ACC112 (cell line): ENCODE data around the gene TRAP1.

Experiments used
- H2AFZ ChIP-seq: fragments of 200-600 bp; sonication (generic); one replicate; pipeline ENCODE4 v1.6.0; 2017; ENCODE audit warnings: antibody characterized with exemption, low read length; ENCODE audit not compliant: unreplicated experiment
- H3K27ac ChIP-seq: fragments of 200-600 bp; sonication (generic); 2 replicates; pipeline ENCODE4 v1.5.1; 2014; ENCODE audit warnings: low read depth, mild to moderate bottlenecking, antibody characterized with exemption, low read length, moderate library complexity
- H3K27me3 ChIP-seq: fragments of 200-600 bp; sonication (generic); 2 replicates; pipeline ENCODE4 v1.6.1; 2014; ENCODE audit warnings: mild to moderate bottlenecking, antibody characterized with exemption, low read length, moderate library complexity, mixed read lengths; ENCODE audit not compliant: insufficient read depth
- H3K36me3 ChIP-seq: fragments of 200-600 bp; sonication (generic); 2 replicates; pipeline ENCODE4 v1.6.1; 2016; ENCODE audit warnings: mild to moderate bottlenecking, antibody characterized with exemption, low read length, moderate library complexity, mixed read lengths; ENCODE audit not compliant: insufficient read depth
- H3K4me1 ChIP-seq: fragments of 200-600 bp; sonication (generic); one replicate; pipeline ENCODE4 v1.6.1; 2016; ENCODE audit warnings: low read length, mixed read lengths; ENCODE audit not compliant: insufficient read depth, unreplicated experiment, control insufficient read depth
- H3K4me3 ChIP-seq: fragments of 200-600 bp; sonication (generic); 2 replicates; pipeline ENCODE4 v1.5.1; 2014; ENCODE audit warnings: mild to moderate bottlenecking, low read depth, low read length
- H3K79me2 ChIP-seq: fragments of 200-600 bp; sonication (generic); one replicate; pipeline ENCODE4 v1.6.0; 2016; ENCODE audit warnings: low read length; ENCODE audit not compliant: control insufficient read depth, unreplicated experiment, insufficient read depth

TRAP1 gene

DNA sequence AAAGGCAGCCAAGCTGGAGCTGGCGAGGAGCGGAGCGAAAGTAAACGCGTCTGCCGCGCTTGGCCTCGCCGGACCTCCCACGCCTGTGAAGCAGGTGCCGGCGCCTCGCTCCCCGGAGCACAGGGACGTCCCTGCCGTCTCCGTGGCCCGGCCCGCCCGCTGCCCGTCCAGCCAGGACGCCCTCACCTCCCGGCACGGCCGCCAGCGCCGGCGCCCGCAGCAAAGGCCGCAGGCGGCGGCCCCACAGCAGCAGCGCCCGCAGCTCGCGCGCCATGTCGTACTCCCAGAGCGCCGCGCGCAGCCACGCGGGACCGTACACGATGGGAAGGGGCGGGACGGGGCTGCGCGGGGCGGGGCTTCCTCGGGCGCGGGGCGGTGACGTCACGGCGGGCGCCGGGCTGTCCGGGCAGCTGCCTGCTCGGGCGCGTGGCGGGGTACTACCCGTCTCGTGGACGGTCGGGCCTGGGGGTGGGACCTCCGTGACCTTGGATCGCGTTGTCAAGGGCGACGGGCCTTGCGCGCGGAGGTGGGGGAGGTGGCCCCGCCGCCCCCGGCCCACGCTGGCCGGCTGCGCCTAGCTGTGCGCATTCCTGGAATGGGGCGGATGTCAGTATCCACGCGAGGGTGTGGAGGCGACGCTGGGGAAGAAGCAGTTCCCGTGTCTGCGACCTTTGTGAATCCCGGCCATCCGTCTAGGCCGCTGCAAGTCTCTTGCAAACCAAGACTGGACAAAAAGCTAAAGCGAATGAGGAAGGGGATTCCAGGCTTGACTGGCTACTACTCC, at the start of gene TRAP1:
TRAP1 (minus strand) TSS at position 290 of the 784 bp plus-strand sequence; CDS start at position 274, 16 bp downstream.
- Histone ChIP-seq H3K4me3 (peak within 1 kb of the TSS; percentile 90), H3K27ac (peak within 1 kb of the TSS; percentile 54), H3K27me3 (no peaks in the 10 kb centered on the region), H3K36me3 (no peaks in the 10 kb centered on the region), H3K79me2 (peaks cover 42% of the 10 kb centered on the region), H3K4me1 (peaks cover 10% of the 10 kb centered on the region), H2AFZ (peak within 1 kb of the TSS; percentile 88)

DNA sequence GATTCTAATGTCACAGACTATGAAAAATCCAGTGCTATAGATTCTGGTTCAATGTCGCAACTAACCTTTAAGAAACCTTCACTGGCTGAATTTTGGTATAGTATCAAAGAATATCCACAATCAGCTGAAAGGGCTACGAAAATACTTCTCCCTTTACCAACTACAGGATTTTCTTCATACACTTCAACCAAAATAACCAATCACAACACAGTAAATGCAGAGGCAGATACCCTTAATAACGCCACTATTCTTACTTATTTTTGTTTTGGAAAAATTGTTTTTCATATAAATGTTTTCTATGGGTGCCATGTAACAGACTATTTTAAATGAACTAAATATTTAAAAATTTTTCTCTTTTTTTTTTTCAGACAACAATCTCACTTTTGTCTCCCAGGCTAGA, 48.9 kb upstream of the TRAP1 start:
- H3K4me1 ChIP-seq: no peaks in the 10 kb centered on the region
- peaks cover 3% of the 10 kb centered on the region for H3K79me2 ChIP-seq
- no peak overlapping the region for H2AFZ ChIP-seq
- no peak overlapping the region for H3K4me3 ChIP-seq
- peaks cover 26% of the 10 kb centered on the region; the same call in 1 of the 2 replicates for H3K36me3 ChIP-seq
- no peak overlapping the region for H3K27ac ChIP-seq
- H3K27me3 ChIP-seq: no peaks in the 10 kb centered on the region

DNA sequence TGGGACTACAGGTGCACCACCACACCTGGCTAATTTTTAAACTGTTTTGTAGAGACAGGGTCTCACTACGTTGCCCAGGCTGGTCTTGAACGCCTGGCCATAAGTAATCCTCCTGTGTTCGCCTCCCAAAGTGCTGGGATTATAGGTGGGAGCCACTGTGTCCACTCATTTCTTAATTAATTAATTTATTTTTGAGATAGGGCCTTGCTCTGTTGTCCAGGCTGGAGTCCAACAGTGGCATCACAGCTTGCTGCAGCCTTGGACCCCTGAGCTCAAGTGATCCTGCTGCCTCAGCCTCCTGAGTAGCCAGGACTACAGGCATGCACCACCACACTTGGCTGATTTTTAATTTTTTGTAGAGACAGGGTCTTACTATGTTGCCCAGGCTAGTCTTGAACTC, 47.1 kb upstream of the TRAP1 start:
- Histone ChIP-seq H3K27ac (no peak overlapping the region), H2AFZ (no peak overlapping the region), H3K27me3 (no peaks in the 10 kb centered on the region), H3K36me3 (peaks cover 24% of the 10 kb centered on the region; the same call in 1 of the 2 replicates), H3K4me3 (no peak overlapping the region), H3K4me1 (no peaks in the 10 kb centered on the region), H3K79me2 (peaks cover 3% of the 10 kb centered on the region)

DNA sequence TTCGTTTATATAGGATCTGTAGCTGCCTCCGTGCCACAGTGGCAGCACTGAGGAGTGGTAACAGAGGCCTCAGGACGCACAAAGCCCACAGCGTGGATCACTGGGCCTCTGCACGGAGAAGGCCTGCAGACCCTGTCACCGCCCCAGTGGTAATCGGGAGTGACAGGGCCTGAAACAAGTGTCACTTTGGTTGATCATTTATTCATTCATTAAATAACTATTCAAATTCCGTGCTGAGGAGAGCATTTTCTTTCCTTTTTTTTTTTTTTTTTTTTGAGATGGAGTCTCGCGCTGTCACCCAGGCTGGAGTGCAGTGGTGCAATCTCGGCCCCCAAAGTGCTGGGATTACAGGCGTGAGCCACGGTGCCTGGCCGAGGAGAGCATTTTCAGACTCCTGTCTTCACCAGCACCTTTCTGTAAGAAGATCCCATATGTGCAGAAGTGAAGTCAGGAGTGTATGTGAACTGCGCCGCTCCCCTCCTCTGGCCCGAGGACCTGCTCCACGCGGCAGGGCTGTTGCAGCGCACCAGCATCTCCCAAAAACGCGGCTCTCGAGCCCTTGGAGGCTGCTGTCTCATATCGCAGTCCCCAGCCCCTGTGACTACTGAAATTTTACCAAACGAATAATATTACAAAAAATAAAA, 44.9 kb upstream of the TRAP1 start:
- H3K27me3 ChIP-seq: no peaks in the 10 kb centered on the region
- H3K4me1 ChIP-seq: no peaks in the 10 kb centered on the region
- H3K4me3 ChIP-seq: no peak overlapping the region
- no peak overlapping the region for H3K27ac ChIP-seq
- no peak overlapping the region for H2AFZ ChIP-seq
- H3K36me3 ChIP-seq: peaks cover 7% of the 10 kb centered on the region
- H3K79me2 ChIP-seq: peaks cover 3% of the 10 kb centered on the region

DNA sequence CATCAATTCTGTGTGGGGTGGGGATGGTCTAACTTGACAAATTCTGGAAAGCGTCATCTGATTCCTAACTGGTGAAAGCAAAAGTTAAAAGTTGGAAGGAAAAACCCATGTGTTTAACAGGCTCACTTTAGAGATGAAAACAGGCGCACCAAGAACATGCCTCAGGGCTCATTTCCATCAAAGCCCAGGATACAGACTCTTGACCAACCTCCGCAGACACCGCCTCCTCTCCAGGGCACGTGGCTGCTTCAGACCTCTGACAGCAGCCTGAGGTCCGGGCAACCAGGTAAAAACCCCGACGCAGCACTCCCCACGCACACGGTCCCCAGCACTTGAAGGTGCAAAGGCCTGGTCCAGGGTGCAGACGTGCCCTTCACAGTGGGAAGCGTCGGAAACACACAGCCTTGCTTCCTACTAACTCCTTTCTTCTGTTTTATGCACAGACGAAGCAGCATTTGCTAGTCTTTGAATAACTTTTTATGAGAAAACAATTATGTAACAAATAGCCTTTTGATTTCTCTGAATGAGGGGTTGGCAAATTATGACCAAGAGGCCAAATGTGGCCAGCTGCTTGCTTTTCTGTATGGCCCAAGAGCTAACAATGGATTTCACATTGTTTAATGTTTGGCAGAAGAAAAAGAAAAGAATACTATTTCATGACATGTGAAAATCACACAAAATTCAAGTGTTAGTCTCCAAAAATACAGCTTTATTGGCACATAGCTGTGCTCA, 44.2 kb upstream of the TRAP1 start:
- peaks cover 3% of the 10 kb centered on the region; the same call in 1 of the 2 replicates for H3K36me3 ChIP-seq
- no peaks in the 10 kb centered on the region for H3K27me3 ChIP-seq
- no peak overlapping the region for H3K27ac ChIP-seq
- no peaks in the 10 kb centered on the region for H3K4me1 ChIP-seq
- no peak overlapping the region for H3K4me3 ChIP-seq
- peaks cover 3% of the 10 kb centered on the region for H3K79me2 ChIP-seq
- H2AFZ ChIP-seq: no peak overlapping the region

DNA sequence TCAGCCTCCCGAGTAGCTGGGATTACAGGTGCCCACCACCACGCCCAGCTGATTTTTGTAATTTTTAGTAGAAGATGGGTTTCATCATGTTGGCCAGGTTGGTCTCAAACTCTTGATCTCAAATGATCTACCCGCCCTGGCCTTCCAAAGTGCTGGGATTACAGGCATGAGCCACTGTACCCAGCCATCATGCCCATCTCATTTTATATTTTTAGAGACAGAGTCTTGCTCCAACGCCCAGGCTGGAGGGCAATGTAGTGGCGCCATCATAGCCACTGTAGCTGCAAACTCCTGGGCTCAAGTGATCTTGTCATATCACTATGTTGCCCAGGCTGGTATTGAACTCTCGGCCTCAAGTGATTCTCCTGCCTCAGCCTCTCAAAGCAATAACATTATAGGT, 43.2 kb upstream of the TRAP1 start:
- no peak overlapping the region for H2AFZ ChIP-seq
- no peaks in the 10 kb centered on the region; the same call in 1 of the 2 replicates for H3K36me3 ChIP-seq
- H3K27me3 ChIP-seq: no peaks in the 10 kb centered on the region
- H3K27ac ChIP-seq: no peak overlapping the region
- peaks cover 3% of the 10 kb centered on the region for H3K79me2 ChIP-seq
- no peak overlapping the region for H3K4me3 ChIP-seq
- H3K4me1 ChIP-seq: peaks cover 3% of the 10 kb centered on the region

DNA sequence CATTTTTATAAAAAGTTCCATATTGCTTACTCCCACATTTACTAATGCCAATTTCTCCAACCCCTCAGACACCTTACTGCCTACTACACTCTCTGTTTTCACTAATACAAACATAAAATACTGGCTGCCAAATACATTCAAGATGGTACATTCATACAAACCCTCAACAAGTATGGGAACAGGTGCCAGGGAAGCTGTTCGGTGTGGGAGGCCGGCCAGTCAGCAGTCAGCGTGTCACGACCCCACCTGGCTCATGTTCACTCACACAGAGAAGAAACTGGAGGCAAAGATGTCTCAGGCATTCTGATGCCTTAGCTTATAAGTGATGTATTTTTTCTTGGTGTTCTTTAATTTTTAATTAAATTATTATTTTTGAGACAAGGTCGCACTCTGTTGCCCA, 42.4 kb upstream of the TRAP1 start:
- Histone ChIP-seq H3K79me2 (peaks cover 3% of the 10 kb centered on the region), H3K27ac (no peak overlapping the region), H3K27me3 (no peaks in the 10 kb centered on the region), H3K4me3 (no peak overlapping the region), H2AFZ (no peak overlapping the region), H3K4me1 (peaks cover 11% of the 10 kb centered on the region), H3K36me3 (no peaks in the 10 kb centered on the region; the same call in 1 of the 2 replicates)

DNA sequence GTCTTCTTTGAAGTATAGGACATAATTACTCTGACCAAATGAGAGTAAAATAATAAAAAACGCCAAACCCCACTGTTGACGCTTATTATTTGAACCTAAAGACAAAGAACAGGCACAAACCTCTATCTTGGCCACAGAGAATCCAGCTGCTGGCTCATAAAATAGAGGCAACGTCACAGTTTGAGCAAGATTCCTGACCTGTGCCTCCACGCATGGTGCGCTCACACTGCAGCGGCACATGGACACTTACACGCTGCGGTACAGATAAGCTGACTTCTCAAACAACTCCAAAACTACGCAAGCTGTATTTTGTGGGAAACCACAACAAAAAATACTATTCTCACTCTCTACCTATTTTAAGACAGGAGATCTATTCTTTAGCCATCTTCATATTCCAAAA, 38.8 kb upstream of the TRAP1 start:
- no peaks in the 10 kb centered on the region for H3K27me3 ChIP-seq
- no peaks in the 10 kb centered on the region for H3K79me2 ChIP-seq
- H3K4me3 ChIP-seq: no peak overlapping the region
- H3K36me3 ChIP-seq: no peaks in the 10 kb centered on the region; the same call in none of the 2 replicates
- H2AFZ ChIP-seq: no peak overlapping the region
- no peak overlapping the region for H3K27ac ChIP-seq
- H3K4me1 ChIP-seq: peaks cover 17% of the 10 kb centered on the region

DNA sequence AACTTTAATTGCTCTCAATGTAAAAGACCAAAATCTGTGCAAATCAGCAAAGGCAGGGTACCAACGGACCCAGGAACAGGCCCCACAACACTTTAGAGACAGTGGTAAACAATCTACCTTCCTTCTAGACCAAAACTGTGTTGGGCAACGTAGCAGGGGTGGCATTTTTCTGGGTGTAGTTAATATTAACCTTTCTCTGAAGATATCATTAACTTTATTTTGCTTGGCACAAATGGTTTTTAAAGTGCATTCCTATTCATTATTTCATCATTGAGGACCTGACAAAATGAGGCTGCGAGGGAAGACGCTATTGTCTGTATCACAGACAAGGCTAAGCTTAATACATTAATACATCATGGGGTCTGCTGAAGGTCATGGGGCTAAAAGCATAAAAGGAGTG, 37.9 kb upstream of the TRAP1 start:
- H3K36me3 ChIP-seq: no peaks in the 10 kb centered on the region; the same call in none of the 2 replicates
- no peaks in the 10 kb centered on the region for H3K27me3 ChIP-seq
- H3K4me1 ChIP-seq: peaks cover 17% of the 10 kb centered on the region
- H3K27ac ChIP-seq: no peak overlapping the region
- no peaks in the 10 kb centered on the region for H3K79me2 ChIP-seq
- H2AFZ ChIP-seq: no peak overlapping the region
- no peak overlapping the region for H3K4me3 ChIP-seq

DNA sequence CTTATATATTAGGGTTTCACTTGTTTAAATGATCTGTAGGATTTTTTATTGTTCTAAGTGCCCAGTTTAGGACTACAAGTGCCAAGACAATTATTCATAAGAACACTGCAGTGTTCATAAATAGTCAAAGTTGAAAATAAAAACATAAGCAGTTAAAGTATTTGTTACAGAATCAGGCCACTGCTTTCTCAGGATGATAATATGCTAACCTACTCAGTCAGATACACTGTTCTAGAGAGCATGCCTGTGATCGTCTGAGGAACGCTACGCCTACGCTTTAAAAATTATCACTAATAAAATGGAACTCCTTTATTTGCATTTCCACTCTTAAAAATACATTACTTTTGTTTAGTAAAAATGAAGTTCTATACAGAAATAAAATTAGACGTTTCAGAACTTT, 37.4 kb upstream of the TRAP1 start:
- no peaks in the 10 kb centered on the region; the same call in none of the 2 replicates for H3K36me3 ChIP-seq
- peaks cover 17% of the 10 kb centered on the region for H3K4me1 ChIP-seq
- no peak overlapping the region for H3K4me3 ChIP-seq
- H3K27me3 ChIP-seq: no peaks in the 10 kb centered on the region
- H3K27ac ChIP-seq: no peak overlapping the region; the same call in 1 of the 2 replicates
- H2AFZ ChIP-seq: no peak overlapping the region
- no peaks in the 10 kb centered on the region for H3K79me2 ChIP-seq
